DMS114 treated with DMSO at 0.1 percent for 48 hours (cell line): ENCODE results near the gene EXOC1.
"Not testable (repeated sequence)": the region's sequence is repeated elsewhere in the genome, so short reads cannot be mapped to it uniquely, and the experiment has no call there.

Experiments
- DNase-seq: peaks from one replicate; lab custom pipeline; 2025; ENCODE audit not compliant: unreplicated experiment; lab: John Stamatoyannopoulos, UW

EXOC1 gene, protein sequence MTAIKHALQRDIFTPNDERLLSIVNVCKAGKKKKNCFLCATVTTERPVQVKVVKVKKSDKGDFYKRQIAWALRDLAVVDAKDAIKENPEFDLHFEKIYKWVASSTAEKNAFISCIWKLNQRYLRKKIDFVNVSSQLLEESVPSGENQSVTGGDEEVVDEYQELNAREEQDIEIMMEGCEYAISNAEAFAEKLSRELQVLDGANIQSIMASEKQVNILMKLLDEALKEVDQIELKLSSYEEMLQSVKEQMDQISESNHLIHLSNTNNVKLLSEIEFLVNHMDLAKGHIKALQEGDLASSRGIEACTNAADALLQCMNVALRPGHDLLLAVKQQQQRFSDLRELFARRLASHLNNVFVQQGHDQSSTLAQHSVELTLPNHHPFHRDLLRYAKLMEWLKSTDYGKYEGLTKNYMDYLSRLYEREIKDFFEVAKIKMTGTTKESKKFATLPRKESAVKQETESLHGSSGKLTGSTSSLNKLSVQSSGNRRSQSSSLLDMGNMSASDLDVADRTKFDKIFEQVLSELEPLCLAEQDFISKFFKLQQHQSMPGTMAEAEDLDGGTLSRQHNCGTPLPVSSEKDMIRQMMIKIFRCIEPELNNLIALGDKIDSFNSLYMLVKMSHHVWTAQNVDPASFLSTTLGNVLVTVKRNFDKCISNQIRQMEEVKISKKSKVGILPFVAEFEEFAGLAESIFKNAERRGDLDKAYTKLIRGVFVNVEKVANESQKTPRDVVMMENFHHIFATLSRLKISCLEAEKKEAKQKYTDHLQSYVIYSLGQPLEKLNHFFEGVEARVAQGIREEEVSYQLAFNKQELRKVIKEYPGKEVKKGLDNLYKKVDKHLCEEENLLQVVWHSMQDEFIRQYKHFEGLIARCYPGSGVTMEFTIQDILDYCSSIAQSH

DNA sequence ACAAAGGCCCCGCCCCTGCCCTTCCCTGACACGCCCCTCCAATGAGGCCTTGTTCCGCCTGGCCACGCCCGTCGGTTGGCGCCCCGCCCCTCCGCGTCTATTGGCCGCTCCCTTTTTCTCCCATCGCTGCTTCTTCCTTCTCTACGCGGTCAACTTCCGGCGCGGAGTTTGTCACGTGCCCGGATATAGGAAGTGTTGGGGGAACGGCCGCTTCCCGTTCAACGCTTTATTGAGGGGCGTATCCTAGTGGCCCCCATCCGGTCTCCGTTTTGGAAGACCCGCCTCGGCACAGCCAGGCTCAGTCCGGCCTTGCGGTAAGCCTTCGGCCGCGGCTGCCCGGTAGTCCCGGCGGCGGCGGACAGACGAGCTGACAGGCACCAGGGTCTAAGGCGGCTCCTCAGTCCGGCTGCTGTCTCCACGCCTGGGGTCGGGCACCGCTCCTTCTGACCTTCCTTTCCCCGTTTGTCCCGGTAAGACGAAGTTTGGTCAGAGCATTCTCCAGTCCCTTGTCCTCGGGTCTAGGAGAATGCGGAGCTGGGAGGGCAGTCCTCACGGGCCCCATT is at the start of gene EXOC1:
TSS of gene EXOC1 (plus strand) at position 165 of the 563 bp plus-strand sequence. CDS start 4,676 bp downstream, outside the sequence.
- DNase-seq = peak; percentile 90

DNA sequence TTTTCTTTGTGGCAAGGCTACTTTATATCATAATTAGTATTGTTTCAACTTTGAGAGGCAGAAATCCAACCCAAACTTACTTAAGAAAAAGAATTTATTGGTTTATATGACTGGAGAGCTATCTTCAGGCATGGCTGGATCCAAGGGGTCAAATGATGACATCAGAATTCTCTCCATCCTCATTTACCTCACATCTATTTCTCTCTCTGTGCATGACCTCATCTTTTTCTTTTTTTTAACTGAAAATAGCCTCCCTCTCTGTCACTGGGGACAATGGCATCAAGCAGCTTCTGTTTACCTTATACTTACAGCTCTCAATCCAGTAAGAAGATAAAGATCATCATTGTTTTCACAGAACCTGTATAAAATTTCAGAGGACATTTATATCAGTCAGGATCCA is 45.9 kb upstream of the EXOC1 start:
- DNase-seq = no peak

DNA sequence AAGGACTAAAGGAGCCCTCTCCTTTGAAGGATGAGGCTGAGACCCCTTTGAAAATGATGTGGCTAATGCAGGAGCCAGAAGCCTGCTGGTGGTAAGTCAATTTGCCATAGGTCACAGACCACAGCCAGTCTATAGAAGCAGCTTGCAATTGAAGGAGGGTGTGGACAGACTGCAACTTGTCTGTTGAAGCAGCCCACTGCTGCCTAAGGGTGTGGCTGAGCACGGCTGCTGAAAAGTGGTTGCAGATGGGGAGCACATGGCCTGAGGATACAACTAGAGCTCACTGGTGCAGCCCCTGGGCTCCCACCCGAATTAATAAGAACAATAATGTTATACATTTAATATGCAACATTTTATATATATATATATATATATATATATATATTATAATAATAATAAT is 45.3 kb upstream of the EXOC1 start:
- no peak for DNase-seq

DNA sequence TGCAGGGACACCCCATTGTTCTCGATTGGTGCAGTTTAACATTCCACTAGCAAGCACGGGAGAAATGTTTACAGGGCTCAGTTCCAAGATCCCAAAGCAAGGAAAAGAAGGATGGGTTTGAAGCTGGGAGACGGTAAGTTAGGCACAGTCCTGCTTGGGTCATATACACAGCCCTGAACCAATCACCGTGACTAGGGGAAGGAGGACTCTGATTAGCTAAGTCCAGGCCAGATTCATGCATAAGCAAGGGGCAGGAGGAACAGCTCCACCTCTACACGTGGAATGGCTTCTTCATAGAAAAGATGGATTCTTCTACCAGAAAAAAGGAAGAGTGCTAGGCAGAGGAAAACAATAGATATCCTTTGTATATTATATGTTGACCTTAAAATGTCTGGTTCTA is 44.8 kb upstream of the EXOC1 start:
- no peak for DNase-seq

DNA sequence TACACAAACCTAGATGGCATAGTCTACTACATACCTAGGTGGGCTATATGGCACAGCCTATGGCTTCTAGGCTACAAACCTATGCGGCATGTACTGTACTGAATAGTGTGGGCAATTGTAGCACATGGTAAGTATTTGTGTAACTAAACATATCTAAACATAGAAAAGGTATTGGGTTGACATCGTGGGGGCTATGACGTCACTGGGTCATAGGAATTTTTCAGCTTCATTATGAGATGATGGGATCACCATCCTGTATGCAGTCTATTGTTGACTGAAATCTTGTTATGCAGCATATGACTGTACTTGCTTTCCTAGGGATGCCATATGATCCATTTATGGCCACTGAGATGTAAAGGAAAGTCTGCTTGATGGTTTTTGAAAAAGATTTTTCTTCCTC is 35.8 kb upstream of the EXOC1 start:
- DNase-seq = no peak

DNA sequence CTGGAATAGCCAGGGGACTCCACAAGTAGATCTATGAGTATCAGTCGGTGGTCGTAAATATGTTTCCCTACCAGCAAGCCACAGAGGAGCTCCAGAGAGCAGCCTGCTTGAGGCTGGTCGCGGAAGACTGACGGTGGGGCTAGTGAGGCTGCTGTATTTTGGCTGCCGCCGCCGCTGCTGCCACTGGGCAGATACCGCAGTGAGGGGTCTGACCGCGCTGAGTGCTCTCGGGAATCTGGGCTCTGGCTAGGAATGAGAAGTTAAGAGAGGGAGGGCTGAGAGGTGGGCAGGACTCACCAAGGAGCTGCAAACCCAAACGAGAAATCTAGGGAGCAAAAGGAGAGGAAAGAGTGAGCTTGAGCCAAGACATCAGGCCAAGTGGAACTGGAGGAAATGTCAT is 33.8 kb upstream of the EXOC1 start, which contains the start of gene EXOC1L:
TSS of gene EXOC1L (plus strand) at position 157 of the 400 bp plus-strand sequence. CDS start at position 394, 237 bp downstream.
- peak; percentile 8 for DNase-seq

DNA sequence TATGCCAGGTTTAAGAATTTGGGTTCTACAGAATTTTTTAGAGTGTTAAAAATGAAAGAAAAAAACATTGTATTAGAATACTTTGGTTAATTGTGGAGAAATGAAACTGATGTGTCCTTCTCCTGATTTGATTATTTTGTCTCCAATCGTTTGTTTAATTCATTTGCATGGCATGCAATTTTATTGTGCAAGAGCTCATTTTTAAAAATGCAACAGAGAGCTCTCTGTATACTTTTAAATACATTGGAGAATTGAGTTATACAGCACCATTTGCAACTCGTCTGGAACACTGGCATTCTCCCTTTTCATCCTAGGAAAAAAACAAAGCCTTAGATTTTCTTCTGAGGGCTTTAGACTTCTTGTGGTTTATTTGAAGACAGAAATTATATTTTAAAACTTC is 33.2 kb upstream of the EXOC1 start:
- DNase-seq = no peak

DNA sequence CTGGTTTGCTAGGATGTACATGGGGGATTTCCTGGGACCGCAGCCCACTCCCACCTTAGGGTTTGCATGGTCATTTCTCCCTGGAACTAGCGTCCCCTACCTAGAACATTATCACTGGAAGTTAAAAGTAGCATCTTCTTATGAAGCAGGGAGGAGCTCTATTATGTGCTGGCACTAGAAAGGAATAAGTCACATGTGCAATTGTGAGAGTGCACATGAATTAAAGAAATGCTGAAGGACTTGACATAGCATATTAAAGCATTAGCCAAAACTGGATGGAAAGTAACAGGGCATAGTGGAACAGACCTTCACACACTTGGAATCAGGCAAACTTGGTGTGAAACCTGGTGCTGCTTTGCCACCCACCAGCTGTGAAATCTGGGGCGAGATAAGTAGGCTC is 31.1 kb upstream of the EXOC1 start:
- no peak for DNase-seq

DNA sequence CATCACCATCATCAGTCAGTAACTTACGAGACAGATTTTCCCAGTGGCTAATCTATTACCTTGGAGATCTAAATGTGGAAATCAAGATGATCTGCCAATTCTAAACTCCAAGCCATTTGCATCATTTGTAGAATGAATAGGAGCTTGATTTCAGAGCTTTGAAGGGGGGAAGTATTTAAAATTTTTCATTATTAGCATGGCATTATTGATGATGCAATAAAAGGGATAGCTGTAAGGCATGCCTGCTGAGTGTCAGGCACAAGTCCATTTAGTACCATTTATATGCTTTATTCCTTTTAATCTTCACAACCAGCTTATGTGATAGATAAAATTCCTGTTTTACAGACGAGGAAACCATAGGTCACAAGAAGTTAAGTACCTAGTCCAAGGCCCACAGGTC is 28.6 kb upstream of the EXOC1 start:
- DNase-seq = no peak

DNA sequence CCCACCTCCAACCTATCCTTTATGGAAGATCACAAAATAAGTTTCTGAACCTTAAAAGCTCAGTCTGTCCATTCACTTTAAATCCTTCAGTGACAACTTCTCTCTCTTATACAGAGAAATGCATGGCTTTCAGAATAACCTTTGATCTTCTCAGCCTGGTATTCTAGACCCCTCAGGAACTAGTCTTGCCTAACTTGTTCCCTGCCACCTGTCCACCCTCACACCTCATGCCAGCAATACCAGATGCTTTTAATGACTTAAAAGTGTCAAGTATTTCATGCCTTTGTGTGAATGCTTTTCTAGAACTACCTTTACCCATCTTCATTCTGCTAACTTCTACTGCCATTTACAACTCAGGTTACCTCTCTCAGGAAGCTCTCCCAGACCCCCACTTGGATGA is 26.5 kb upstream of the EXOC1 start:
- DNase-seq = no peak

DNA sequence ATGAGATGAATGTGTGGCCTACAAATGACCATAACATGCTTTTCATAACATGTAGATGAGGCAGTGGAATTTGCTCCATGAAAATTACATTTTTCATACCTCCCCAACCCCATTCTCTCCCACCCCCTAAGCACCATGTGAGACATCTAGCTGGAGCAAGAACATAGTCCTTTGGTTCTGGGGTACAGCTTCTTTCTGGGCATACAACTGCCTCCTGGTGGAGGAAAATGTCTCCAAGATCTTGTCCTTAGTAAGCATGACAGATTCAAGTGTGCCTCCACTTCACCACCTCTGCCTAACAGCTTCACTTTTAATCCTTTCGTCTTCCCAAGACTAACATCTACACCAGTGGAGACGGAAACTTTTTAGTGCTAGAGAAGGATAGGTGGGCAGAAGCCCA is 25.9 kb upstream of the EXOC1 start:
- no peak for DNase-seq

DNA sequence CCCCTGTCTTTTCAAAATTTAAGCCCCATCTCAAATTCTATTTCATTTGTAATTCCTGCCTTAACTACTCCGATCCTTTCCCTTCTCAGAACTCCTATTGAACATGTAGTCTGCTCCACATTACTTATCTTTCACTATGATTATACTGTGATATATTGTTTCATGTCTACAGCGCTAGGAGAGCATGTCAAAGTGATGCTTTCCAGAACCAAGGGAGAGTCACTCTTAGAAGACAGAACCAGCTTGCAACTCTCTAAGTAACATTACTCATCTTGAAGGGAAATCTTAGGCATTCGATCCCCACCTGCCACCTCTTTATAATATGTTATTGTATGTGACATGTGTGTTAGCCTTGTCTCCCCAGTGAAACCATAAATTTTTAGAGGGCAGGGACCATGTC is 23.4 kb upstream of the EXOC1 start:
- DNase-seq = no peak

DNA sequence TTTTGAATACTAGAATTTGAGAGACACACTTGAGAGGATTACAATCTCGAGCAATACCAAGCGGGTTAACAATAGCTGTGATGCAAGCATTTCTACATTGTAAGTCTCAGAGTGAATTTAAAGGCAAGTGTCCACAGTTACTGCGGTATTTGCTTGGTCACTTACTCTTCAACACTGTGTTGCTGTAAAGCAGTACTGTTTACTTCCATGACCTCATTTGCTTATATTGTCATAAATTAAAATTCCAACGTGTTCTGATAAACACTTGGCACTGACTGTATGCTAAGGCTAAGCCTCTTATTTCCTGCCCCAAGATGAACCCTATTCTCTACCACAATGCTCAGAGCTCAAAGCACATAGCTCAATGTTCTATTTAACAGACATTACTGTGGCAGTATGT is 22.7 kb upstream of the EXOC1 start:
- no peak for DNase-seq

DNA sequence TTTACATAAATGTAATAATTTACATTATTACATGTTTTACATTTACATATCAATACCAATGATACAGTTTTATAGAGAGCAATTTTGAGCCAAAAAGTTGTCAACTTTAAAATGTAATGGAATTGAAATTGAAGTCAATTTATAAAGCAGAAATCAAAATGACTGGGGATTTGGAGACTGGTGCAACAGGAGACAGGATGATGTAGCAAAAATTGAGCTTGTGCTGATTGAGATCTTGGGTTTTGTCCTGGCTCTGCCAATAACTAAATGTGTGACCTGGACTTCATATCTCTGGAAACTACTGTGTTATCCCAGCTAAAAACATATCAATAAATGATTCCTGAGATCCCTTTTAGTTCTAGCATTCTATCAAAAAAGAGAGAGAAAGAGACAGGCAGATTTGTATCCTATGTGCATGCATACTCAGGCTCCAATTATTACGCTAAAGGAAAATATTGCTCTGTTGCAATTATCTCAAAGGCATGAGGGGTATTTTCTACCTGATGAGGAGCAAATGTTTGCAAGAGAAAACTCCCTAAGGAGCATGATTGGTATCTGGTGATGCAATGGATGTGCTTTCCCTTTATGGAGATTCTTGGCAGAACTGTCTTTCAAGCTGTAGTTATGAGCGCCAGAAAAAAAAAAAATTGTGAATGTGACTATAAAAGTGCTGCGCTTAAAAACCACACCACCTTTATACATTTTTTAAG is 19.2 kb upstream of the EXOC1 start:
- no peak for DNase-seq

DNA sequence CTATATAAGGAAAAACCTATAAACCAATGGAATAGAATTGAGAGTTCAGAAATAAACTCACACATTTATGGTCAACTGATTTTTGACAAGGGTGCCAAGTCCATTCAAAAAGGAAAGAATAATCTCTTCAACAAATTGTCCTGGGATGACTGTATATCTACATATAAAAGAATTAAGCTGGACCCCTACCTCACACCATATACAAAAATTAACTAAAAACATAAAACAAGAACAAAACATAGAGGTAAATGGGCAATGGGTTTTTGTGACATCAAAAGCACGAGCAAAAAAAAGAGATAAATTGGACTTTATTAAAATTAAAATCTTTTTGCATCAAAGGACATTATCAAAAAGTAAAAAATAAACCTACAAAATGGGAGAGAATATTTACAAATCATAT is 15.5 kb upstream of the EXOC1 start:
- DNase-seq = no peak

DNA sequence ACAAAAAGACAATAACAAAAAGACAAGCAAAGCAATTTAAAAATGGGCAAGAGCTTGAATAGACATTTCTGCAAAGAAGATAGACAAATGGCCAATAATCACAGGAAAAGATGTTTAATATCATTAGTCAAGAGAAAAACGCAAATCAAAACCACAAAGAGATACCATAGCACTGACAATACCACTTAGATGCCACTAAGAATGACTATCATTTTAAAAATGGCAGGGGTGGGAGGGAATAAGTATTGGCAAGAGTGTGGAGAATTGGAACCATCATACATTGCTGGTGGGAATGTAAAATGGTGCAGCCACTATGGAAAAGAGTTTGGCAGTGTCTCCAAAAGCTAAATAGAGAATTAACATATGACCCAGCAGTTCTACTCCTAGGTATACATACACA is 15.1 kb upstream of the EXOC1 start:
- DNase-seq = no peak

DNA sequence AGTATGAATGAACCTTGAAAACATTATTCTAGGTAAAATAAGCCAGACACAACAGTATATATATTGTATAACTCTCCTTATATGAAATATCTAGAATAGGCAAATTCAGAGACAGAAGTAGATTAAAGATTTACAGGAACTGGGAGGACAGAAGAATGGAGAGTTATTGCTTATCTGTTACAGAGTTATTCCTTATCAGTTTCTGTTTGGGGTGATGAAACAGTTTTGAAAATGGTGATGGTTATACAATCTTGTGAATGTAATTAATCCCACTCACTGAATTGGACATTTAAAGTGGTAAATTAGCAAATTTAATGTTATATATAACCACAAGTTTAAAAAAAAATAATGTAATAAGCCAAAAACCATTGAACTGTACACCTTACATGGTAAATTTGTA is 14.5 kb upstream of the EXOC1 start:
- DNase-seq = no peak

DNA sequence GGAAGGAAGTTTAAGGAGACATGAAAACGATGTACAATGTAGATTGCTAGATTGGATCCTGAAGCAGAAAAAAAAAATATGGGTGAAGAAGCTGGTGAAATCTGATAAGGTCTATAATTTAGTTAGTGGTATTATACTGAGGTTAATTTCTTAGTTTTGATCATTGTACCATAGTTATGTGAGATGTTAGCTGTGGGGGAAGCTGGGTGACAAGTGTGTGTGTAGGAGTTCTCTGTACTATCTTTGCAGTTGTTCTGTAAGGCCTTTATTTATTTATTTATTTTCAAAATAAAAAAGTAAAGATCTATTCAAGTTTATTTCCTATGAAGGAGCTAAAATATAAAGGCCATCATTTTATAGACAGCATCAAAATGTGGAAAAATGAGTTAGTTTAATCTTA is 12.5 kb upstream of the EXOC1 start:
- DNase-seq = no peak

DNA sequence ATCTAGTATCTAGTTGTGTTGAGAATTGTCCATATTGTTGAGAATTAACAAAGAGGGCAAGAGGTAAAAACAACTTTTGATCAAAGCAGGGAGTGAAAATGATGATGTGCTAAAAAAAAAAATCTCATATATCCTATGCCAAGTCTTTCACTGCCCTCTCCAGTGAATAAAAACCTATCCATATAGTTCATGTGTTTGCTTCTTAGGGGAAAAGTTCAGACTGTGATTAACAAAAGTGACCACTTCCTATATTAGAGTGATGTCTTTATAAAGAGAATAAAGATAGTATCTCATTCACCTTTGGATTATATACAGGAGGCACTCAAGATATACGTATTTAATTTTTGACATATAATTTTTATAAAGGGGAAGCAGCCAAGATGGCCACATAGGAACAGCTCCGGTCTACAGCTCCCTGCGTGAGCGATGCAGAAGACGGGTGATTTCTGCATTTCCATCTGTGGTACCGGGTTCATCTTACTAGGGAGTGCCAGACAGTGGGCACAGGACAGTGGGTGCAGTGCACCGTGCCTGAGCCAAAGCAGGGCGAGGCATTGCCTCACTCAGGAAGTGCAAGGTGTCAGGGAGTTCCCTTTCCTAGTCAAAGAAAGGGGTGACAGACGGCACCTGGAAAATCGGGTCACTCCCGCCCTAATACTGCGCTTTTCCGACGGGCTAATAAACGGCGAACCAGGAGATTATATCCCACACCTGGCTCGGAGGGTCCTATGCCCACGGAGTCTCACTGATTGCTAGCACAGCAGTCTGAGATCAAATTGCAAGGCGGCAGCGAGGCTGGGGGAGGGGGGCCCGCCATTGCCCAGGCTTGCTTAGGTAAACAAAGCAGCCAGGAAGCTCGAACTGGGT is 11.8 kb upstream of the EXOC1 start:
- DNase-seq = not testable (repeated sequence)

DNA sequence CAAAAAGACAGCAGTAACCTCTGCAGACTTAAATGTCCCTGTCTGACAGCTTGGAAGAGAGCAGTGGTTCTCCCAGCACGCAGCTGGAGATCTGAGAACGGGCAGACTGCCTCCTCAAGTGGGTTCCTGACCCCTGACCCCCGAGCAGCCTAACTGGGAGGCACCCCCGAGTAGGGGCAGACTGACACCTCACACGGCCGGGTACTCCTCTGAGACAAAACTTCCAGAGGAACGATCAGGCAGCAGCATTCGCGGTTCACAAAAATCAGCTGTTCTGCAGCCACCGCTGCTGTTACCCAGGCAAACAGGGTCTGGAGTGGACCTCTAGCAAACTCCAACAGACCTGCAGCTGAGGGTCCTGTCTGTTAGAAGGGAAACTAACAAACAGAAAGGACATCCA is 11.1 kb upstream of the EXOC1 start:
- DNase-seq = not testable (repeated sequence)
